Measurements from ENCODE around the gene SBK2. TPM values are rescaled to one million over a fixed set of nuclear protein-coding genes. Genes with fewer than 3 reads are reported as not detected.

The SBK2 gene
- total and polyA plus RNA-seq, 2 donors (not counting 3 experiments of a cell fraction or from before 2014, with no cell fraction given): not detected

DNA sequence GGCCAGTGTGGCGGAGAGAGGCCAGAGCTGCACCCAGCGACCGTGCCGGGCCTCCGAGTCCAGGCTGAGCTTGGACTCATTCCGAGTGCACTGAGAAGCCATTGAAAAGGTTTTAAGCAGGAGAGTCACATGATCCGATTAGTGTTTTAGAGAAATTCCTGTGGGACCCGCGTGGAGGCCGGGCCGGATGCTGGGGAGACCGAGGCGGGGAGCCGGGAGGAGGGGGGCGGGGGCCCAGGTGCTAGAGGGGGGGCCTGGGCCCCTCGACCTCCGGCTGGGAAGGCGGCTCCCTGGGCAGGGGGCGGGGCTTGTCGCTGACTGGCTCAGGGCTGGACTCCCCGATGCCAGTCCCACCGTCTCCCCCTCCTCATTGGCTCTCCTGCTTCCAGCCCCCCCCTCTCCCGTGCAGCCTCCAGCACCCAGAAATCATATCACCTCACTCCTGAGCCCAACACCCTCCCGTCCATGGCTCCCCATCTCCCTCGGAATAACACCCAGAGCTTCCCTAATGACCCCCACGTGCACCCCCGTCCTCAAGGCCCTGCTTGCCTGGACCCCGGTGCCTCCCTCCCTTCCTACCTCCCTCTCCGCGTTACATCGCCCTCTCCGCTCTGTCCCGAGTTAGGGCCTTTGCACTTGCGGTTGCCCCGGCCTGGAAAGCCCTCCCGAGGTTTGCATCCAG is 48.9 kb upstream of the SBK2 start:
- POLR2A ChIA-PET: interaction anchor here (0.5 to 2.3 kb wide), 2 partner anchors 14 to 61 kb away, joined by 3 to 8 read pairs; partner anchors contain the start of genes FIZ1 and ZNF524
- no peak overlapping the region for H3K9ac ChIP-seq (replicated peaks; ENCODE audit: extremely low read depth, insufficient read depth, low read length)
- intact Hi-C loops (cut with micrococcal nuclease): no loop called here

More for the DNA sequence above, 48.9 kb upstream of the SBK2 start:
- FAIRE-seq: peak; percentile 18
- Histone ChIP-seq H3K27ac (ENCODE audit: insufficient read depth, low read depth, low read length) (no peak overlapping the region), H3K4me1 (ENCODE audit: control insufficient read depth, extremely low read depth, insufficient read depth, low read length) (peaks cover 4% of the 10 kb centered on the region), H3K27me3 (ENCODE audit: control insufficient read depth in 2 of 2, insufficient read depth in 2 of 2, low read length in 2 of 2) (peaks cover 4 to 7% of the 10 kb centered on the region in 2 experiments), H3K4me2 (ENCODE audit: insufficient read depth, low read length) (no peak overlapping the region), H3K36me3 (ENCODE audit: control insufficient read depth in 2 of 2, extremely low read depth in 1 of 2, insufficient read depth in 2 of 2, low read length in 2 of 2) (no peaks in the 10 kb centered on the region), H4K20me1 (replicated peaks; ENCODE audit: control insufficient read depth, extremely low read depth, insufficient read depth, low read length) (no peaks in the 10 kb centered on the region), H3K9me1 (replicated peaks; ENCODE audit: control insufficient read depth, extremely low read depth, insufficient read depth, low read length) (no peaks in the 10 kb centered on the region), H2AFZ (ENCODE audit: low read depth, low read length) (peak overlapping the region; percentile 58), H3K4me3 (replicated peaks in 1 of 3; ENCODE audit: insufficient read depth in 1 of 3, low read depth in 1 of 3, low read length in 3 of 3) (peak overlapping the region in 1 of 3 experiments; percentile 22), H3K9me3 (replicated peaks; ENCODE audit: control insufficient read depth, insufficient read depth, low read length) (no peaks in the 10 kb centered on the region), H3K79me2 (ENCODE audit: control insufficient read depth, insufficient read depth, low read length) (no peaks in the 10 kb centered on the region)
- dilution Hi-C loops (cut with MboI; ENCODE audit: extremely low pct_ligation_motif_present, low sequenced_read_pairs): no loop called here
- BruUV-seq (replicated peaks): no TSS peak
- no peak for TF ChIP-seq POLR2A (IDR thresholded peaks at IDR 0.05; ENCODE audit: low read depth, low read length)
- no peak for TF ChIP-seq POLR2AphosphoS5 (IDR thresholded peaks at IDR 0.05; ENCODE audit: insufficient read depth, low read depth, low read length)
- no peak for TF ChIP-seq FOS (IDR thresholded peaks at IDR 0.05; ENCODE audit: borderline replicate concordance, insufficient read depth, low read length)
- no peak for TF ChIP-seq MYC (IDR thresholded peaks at IDR 0.05; ENCODE audit: low read depth, low read length)
- TF ChIP-seq EZH2 (IDR thresholded peaks at IDR 0.05; ENCODE audit: borderline replicate concordance, low read depth, low read length, severe bottlenecking): no peak
- TF ChIP-seq, protein P1, sequence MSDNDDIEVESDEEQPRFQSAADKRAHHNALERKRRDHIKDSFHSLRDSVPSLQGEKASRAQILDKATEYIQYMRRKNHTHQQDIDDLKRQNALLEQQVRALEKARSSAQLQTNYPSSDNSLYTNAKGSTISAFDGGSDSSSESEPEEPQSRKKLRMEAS (IDR thresholded peaks at IDR 0.05; ENCODE audit: insufficient read depth, insufficient read length): no peak
- no peak for TF ChIP-seq JUN (IDR thresholded peaks at IDR 0.05; ENCODE audit: borderline replicate concordance, insufficient read depth, insufficient read length, low read depth)
- no peak for TF ChIP-seq GATA2 (IDR thresholded peaks at IDR 0.05; ENCODE audit: insufficient read depth, insufficient read length, low read depth, low read length)
- TF ChIP-seq, protein P2, sequence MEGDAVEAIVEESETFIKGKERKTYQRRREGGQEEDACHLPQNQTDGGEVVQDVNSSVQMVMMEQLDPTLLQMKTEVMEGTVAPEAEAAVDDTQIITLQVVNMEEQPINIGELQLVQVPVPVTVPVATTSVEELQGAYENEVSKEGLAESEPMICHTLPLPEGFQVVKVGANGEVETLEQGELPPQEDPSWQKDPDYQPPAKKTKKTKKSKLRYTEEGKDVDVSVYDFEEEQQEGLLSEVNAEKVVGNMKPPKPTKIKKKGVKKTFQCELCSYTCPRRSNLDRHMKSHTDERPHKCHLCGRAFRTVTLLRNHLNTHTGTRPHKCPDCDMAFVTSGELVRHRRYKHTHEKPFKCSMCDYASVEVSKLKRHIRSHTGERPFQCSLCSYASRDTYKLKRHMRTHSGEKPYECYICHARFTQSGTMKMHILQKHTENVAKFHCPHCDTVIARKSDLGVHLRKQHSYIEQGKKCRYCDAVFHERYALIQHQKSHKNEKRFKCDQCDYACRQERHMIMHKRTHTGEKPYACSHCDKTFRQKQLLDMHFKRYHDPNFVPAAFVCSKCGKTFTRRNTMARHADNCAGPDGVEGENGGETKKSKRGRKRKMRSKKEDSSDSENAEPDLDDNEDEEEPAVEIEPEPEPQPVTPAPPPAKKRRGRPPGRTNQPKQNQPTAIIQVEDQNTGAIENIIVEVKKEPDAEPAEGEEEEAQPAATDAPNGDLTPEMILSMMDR (IDR thresholded peaks at IDR 0.05; ENCODE audit: extremely low read depth in 1 of 2, insufficient read depth in 1 of 2, low read depth in 1 of 2, low read length in 2 of 2): no peak
- peak; percentile 68 for DNase-seq (ENCODE audit: low read depth, low spot score)
- CTCF ChIA-PET: interaction anchor here (1.0 kb wide), 2 partner anchors 18 to 69 kb away, joined by 3 to 4 read pairs; no protein-coding TSS in a partner anchor

Data from endothelial cell of umbilical vein (primary cell).